Neuronal stem cell (in vitro differentiated cells): ENCODE results near the gene PEF1.

ENCODE experiments used
- DNase-seq: peaks from one replicate; pipeline ENCODE4 v3.0.0-alpha.2; 2013; ENCODE audit warnings: low spot score
- H2AFZ ChIP-seq: one replicate; pipeline ENCODE4 v1.6.1; 2013; ENCODE audit warnings: mild to moderate bottlenecking, low read length, inconsistent platforms
- H2AK5ac ChIP-seq: 2 replicates; pipeline ENCODE4 v1.6.1; 2013; ENCODE audit warnings: low read depth, mild to moderate bottlenecking, inconsistent platforms, low read length, moderate library complexity, mixed read lengths
- H2BK120ac ChIP-seq: 2 replicates; pipeline ENCODE4 v1.6.1; 2013; ENCODE audit warnings: low read depth, mild to moderate bottlenecking, inconsistent platforms, low read length, moderate library complexity, mixed read lengths
- H2BK12ac ChIP-seq: one replicate; pipeline ENCODE4 v1.6.1; 2013; ENCODE audit warnings: low read length, inconsistent platforms
- H2BK15ac ChIP-seq: 2 replicates; pipeline ENCODE4 v1.6.1; 2013; ENCODE audit warnings: mild to moderate bottlenecking, low read length, inconsistent platforms, mixed read lengths
- H2BK5ac ChIP-seq: one replicate; pipeline ENCODE4 v1.6.1; 2013; ENCODE audit warnings: inconsistent platforms, mild to moderate bottlenecking, low read length, moderate library complexity
- H3K14ac ChIP-seq: one replicate; pipeline ENCODE4 v1.6.1; 2013; ENCODE audit warnings: low read length, inconsistent platforms
- H3K18ac ChIP-seq: 2 replicates; pipeline ENCODE4 v1.6.1; 2013; ENCODE audit warnings: low read length, inconsistent platforms
- H3K23ac ChIP-seq: 2 replicates; pipeline ENCODE4 v1.6.1; 2013; ENCODE audit warnings: low read depth, mild to moderate bottlenecking, mixed read lengths, low read length, inconsistent platforms; ENCODE audit not compliant: poor library complexity
- H3K27ac ChIP-seq: replicated peaks from 3 replicates; pipeline ENCODE4 v1.5.1; 2013; ENCODE audit warnings: low read length, inconsistent platforms
- H3K27me3 ChIP-seq, 3 experiments: 2 replicates each; pipeline ENCODE4 v1.6.1; 2013; ENCODE audit warnings: low read length in 3 of 3, mild to moderate bottlenecking in 2 of 3, inconsistent platforms in 1 of 3, low read depth in 1 of 3, mixed read lengths in 1 of 3, moderate library complexity in 1 of 3; ENCODE audit not compliant: control insufficient read depth in 3 of 3, insufficient read depth in 3 of 3
- H3K36me3 ChIP-seq, 2 donors: replicated peaks in 1 of 2; 2 replicates each; pipeline ENCODE4 v1.6.1; 2013; ENCODE audit warnings: low read length in 2 of 2; ENCODE audit not compliant: control insufficient read depth in 2 of 2, insufficient read depth in 2 of 2
- H3K4ac ChIP-seq: 2 replicates; pipeline ENCODE4 v1.6.1; 2013; ENCODE audit warnings: inconsistent platforms, mild to moderate bottlenecking, low read length, moderate library complexity
- H3K4me1 ChIP-seq, 2 donors: 1 replicate in 1 of 2; 2 replicates in 1 of 2; pipeline ENCODE4 v1.6.1; 2013; ENCODE audit warnings: low read length in 2 of 2, low read depth in 1 of 2; ENCODE audit not compliant: control insufficient read depth in 2 of 2, insufficient read depth in 1 of 2
- H3K4me2 ChIP-seq: one replicate; pipeline ENCODE4 v1.6.1; 2013; ENCODE audit warnings: mild to moderate bottlenecking, low read length, inconsistent platforms; ENCODE audit not compliant: insufficient read depth, poor library complexity, severe bottlenecking
- H3K4me3 ChIP-seq, 2 donors: 2 replicates each; pipeline ENCODE4 v1.5.1; 2013; ENCODE audit warnings: low read length in 2 of 2, mild to moderate bottlenecking in 2 of 2, inconsistent platforms in 1 of 2, moderate library complexity in 1 of 2
- H3K79me1 ChIP-seq: one replicate; pipeline ENCODE4 v1.6.1; 2013; ENCODE audit warnings: low read depth, mild to moderate bottlenecking, inconsistent platforms, low read length, moderate library complexity
- H3K9ac ChIP-seq: one replicate; pipeline ENCODE4 v1.6.1; 2013; ENCODE audit warnings: mild to moderate bottlenecking, low read depth, low read length, inconsistent platforms; ENCODE audit not compliant: poor library complexity
- H3K9me3 ChIP-seq, 2 donors: replicated peaks in 1 of 2; 2 replicates each; pipeline versions ENCODE3 to v1.6.1; 2013; ENCODE audit warnings: low read length in 2 of 2, mild to moderate bottlenecking in 2 of 2, inconsistent platforms in 1 of 2, low read depth in 1 of 2, mixed read lengths in 1 of 2, moderate library complexity in 1 of 2; ENCODE audit not compliant: control insufficient read depth in 2 of 2, insufficient read depth in 1 of 2
- H4K8ac ChIP-seq: one replicate; pipeline ENCODE4 v1.6.1; 2013; ENCODE audit warnings: low read depth, mild to moderate bottlenecking, inconsistent platforms, low read length, moderate library complexity
- H4K91ac ChIP-seq: one replicate; pipeline ENCODE4 v1.6.1; 2013; ENCODE audit warnings: low read length, low read depth, mild to moderate bottlenecking, inconsistent platforms; ENCODE audit not compliant: poor library complexity
- WGBS, 2 donors: extraction: QIAGEN DNeasy Blood & Tissue Kit; methylation state at CpG; one replicate each; pipeline ENCODE4 v1.1.7; 2013; ENCODE audit warnings: missing lambda C conversion rate in 2 of 2, mixed read lengths in 1 of 2; ENCODE audit not compliant: insufficient read length in 2 of 2, insufficient replicate concordance in 1 of 2; ENCODE audit errors: extremely low coverage in 2 of 2; 5-methylcytosine and 5-hydroxymethylcytosine counted together

Gene PEF1

DNA sequence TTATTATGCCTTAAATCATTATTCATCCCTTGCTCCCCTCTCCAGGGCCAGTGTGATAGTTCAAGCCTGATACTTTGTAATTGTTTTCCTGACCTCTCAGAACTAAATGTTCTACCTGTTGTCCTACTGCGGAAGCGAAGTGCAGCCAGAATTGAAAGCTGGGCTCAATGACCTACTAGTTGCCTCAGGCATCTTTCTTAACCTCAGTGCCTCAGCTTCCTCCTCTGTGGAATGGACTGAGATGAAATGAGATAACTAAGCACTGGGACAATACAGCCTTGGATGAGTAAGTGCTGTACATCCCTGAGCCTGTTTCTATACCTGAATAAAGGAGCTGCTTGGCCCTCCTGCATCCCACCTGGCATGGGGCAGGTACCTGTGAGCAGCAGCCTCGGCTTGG, 32.7 kb upstream of the PEF1 start:
- DNase-seq = no peak
- Histone ChIP-seq H3K4me3 (no peak overlapping the region), H3K27ac (no peak overlapping the region), H2AK5ac (no peak overlapping the region), H2AFZ (no peak overlapping the region), H3K9ac (no peak overlapping the region), H2BK120ac (no peak overlapping the region), H3K4ac (no peak overlapping the region), H4K8ac (no peak overlapping the region), H3K4me2 (no peak overlapping the region), H2BK12ac (no peak overlapping the region), H3K18ac (no peak overlapping the region), H3K9me3 (no peaks in the 10 kb centered on the region), H3K14ac (no peak overlapping the region), H3K79me1 (no peaks in the 10 kb centered on the region), H4K91ac (no peak overlapping the region), H2BK15ac (no peak overlapping the region), H3K4me1 (peaks cover 0 to 7% of the 10 kb centered on the region in 2 donors), H2BK5ac (no peak overlapping the region), H3K27me3 (peaks cover 0 to 69% (median 0%) of the 10 kb centered on the region in 3 experiments), H3K36me3 (no peaks in the 10 kb centered on the region), H3K23ac (no peak overlapping the region)
- WGBS, 2 donors = no CpG with 5 or more reads among the region's 3 CpGs

- no peak overlapping the region for H2AFZ ChIP-seq
- H2BK15ac ChIP-seq = no peak overlapping the region
- H2BK5ac ChIP-seq = no peak overlapping the region
- no peaks in the 10 kb centered on the region for H3K36me3 ChIP-seq
- no peak overlapping the region for H3K14ac ChIP-seq
- no peaks in the 10 kb centered on the region for H3K9me3 ChIP-seq
- no peak overlapping the region for H4K91ac ChIP-seq
- H2BK120ac ChIP-seq = no peak overlapping the region
- peaks cover 0 to 69% (median 0%) of the 10 kb centered on the region in 3 experiments for H3K27me3 ChIP-seq
- H3K4ac ChIP-seq = no peak overlapping the region
- no peaks in the 10 kb centered on the region for H3K79me1 ChIP-seq
- WGBS, 2 donors = no CpG with 5 or more reads among the region's 14 CpGs
- DNase-seq = no peak
- H3K9ac ChIP-seq = no peak overlapping the region
- no peak overlapping the region for H2AK5ac ChIP-seq
- H2BK12ac ChIP-seq = no peak overlapping the region
- no peak overlapping the region for H3K27ac ChIP-seq
- peaks cover 0 to 1% of the 10 kb centered on the region in 2 donors for H3K4me1 ChIP-seq
- no peak overlapping the region for H3K23ac ChIP-seq
- no peak overlapping the region for H3K4me2 ChIP-seq
- H3K4me3 ChIP-seq = no peak overlapping the region
- no peak overlapping the region for H3K18ac ChIP-seq
- H4K8ac ChIP-seq = no peak overlapping the region
Observed at GRCh38 chr1:31675756-31676155, 31.1 kb upstream of the PEF1 start.

GRCh38 chr1:31675161-31675560, 30.5 kb upstream of the PEF1 start:
- Histone ChIP-seq H3K9me3 (no peaks in the 10 kb centered on the region), H4K91ac (no peak overlapping the region)

DNA sequence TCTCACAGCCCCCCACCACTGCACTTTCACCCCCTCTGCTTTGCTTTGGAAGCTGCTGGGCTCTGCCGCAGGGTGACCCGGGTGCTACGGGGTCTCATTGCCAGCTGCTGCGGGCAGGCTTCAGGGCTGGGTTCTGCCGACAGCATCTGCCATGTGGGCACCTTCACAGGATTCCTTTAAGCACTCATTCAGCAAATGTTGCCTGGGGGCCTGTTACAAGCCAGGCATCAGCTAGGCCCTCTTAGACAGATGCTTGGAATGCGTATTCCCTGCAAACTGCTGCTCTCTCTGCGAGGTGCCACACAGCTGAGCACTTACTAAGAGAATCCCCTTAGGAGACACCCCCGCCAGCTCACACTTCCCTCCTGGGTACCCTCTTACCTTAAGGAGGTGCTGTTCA, 29.9 kb upstream of the PEF1 start:
- Histone ChIP-seq H4K91ac (no peak overlapping the region), H3K18ac (no peak overlapping the region), H3K27me3 (peaks cover 0 to 78% (median 0%) of the 10 kb centered on the region in 3 experiments), H2BK15ac (peak overlapping the region; percentile 4), H3K9me3 (no peaks in the 10 kb centered on the region), H3K79me1 (no peaks in the 10 kb centered on the region), H3K27ac (no peak overlapping the region), H3K14ac (no peak overlapping the region), H3K36me3 (no peaks in the 10 kb centered on the region), H3K4me3 (no peak overlapping the region), H2BK120ac (no peak overlapping the region), H2BK12ac (no peak overlapping the region), H3K9ac (no peak overlapping the region), H3K4me1 (peaks cover 0 to 5% of the 10 kb centered on the region in 2 donors), H3K23ac (no peak overlapping the region), H3K4me2 (no peak overlapping the region), H2BK5ac (no peak overlapping the region), H3K4ac (no peak overlapping the region), H4K8ac (no peak overlapping the region), H2AFZ (no peak overlapping the region), H2AK5ac (peak overlapping the region; percentile 54)
- WGBS, 2 donors = no CpG with 5 or more reads among the region's 8 CpGs
- no peak for DNase-seq

More at GRCh38 chr1:31675161-31675560, 30.5 kb upstream of the PEF1 start:
- Histone ChIP-seq H4K8ac (no peak overlapping the region), H3K4ac (no peak overlapping the region), H3K9ac (no peak overlapping the region), H2BK15ac (no peak overlapping the region), H2BK5ac (no peak overlapping the region), H3K4me3 (no peak overlapping the region), H3K18ac (peak overlapping the region; percentile 15), H3K27ac (no peak overlapping the region), H2AK5ac (no peak overlapping the region), H3K4me2 (no peak overlapping the region), H2BK12ac (no peak overlapping the region), H3K4me1 (peaks cover 0 to 4% of the 10 kb centered on the region in 2 donors), H2AFZ (no peak overlapping the region), H3K27me3 (peaks cover 0 to 74% (median 0%) of the 10 kb centered on the region in 3 experiments), H3K79me1 (no peaks in the 10 kb centered on the region), H2BK120ac (no peak overlapping the region), H3K14ac (no peak overlapping the region), H3K36me3 (no peaks in the 10 kb centered on the region), H3K23ac (no peak overlapping the region)
- DNase-seq = no peak
- no CpG with 5 or more reads among the region's 7 CpGs for WGBS, 2 donors
